HG03064 (cell line): ENCODE measurements around the gene ARHGEF18.
"Not testable (repeated sequence)": the region's sequence is repeated elsewhere in the genome, so short reads cannot be mapped to it uniquely, and the experiment has no call there.

Source experiments
- ATAC-seq: cut with Tn5 transposase; IDR thresholded peaks from one replicate; pipeline ENCODE4 v1.9.1; 2021; ENCODE audit warnings: low read depth; ENCODE audit not compliant: unreplicated experiment

ARHGEF18 gene

GRCh38 chr19:7348587-7349230, at the start of gene ARHGEF18:
Gene ARHGEF18, plus strand, starts transcription at chr19:7348937. Its CDS starts 13,954 bp downstream, at chr19:7362891.
- no peak for ATAC-seq

GRCh38 chr19:7301525-7301924, 47.2 kb upstream of the ARHGEF18 start:
- no peak for ATAC-seq

GRCh38 chr19:7303470-7303869, 45.3 kb upstream of the ARHGEF18 start:
- ATAC-seq = no peak

GRCh38 chr19:7304200-7304599, 44.5 kb upstream of the ARHGEF18 start:
- ATAC-seq = no peak

- no peak for ATAC-seq
Observed at GRCh38 chr19:7307590-7308218, 41.0 kb upstream of the ARHGEF18 start.

GRCh38 chr19:7308327-7308726, 40.4 kb upstream of the ARHGEF18 start:
- not testable (repeated sequence) for ATAC-seq

- ATAC-seq = no peak
Observed at GRCh38 chr19:7311911-7312310, 36.8 kb upstream of the ARHGEF18 start.

- no peak for ATAC-seq
Observed at GRCh38 chr19:7312816-7313215, 35.9 kb upstream of the ARHGEF18 start.

- no peak for ATAC-seq
Observed at GRCh38 chr19:7318176-7318575, 30.6 kb upstream of the ARHGEF18 start.

GRCh38 chr19:7326105-7326877, 22.4 kb upstream of the ARHGEF18 start:
- ATAC-seq = no peak

- ATAC-seq = no peak
Observed at GRCh38 chr19:7327802-7328201, 20.9 kb upstream of the ARHGEF18 start.

GRCh38 chr19:7328647-7329046, 20.1 kb upstream of the ARHGEF18 start:
- no peak for ATAC-seq

GRCh38 chr19:7331446-7331845, 17.3 kb upstream of the ARHGEF18 start:
- no peak for ATAC-seq

- no peak for ATAC-seq
Observed at GRCh38 chr19:7333198-7334118, 15.3 kb upstream of the ARHGEF18 start.

GRCh38 chr19:7336321-7336973, 12.3 kb upstream of the ARHGEF18 start:
- ATAC-seq = no peak

- ATAC-seq = peak; percentile 54
Observed at GRCh38 chr19:7337380-7338194, 11.2 kb upstream of the ARHGEF18 start.

- no peak for ATAC-seq
Observed at GRCh38 chr19:7340959-7341837, 7.5 kb upstream of the ARHGEF18 start.

GRCh38 chr19:7342143-7342542, 6.6 kb upstream of the ARHGEF18 start:
- no peak for ATAC-seq
